Immature natural killer cell (primary cell): ENCODE results near the gene PCK2. TPM values are rescaled to one million over a fixed set of nuclear protein-coding genes. Genes with fewer than 3 reads are reported as not detected.
A peak's percentile ranks its signal among the peaks of the same experiment; 100 is the strongest.

Source experiments
- DNase-seq, 3 donors: peaks; one replicate each; pipeline ENCODE4 v3.0.0; 2022; ENCODE audit warnings: mixed read lengths in 1 of 3
- H3K27ac Mint-ChIP-seq, 6 donors: one replicate each; pipeline ENCODE4 v1.8.0; 2020; ENCODE audit warnings: mixed read lengths in 6 of 6, mild to moderate bottlenecking in 5 of 6, inconsistent platforms in 4 of 6, moderate library complexity in 3 of 6
- H3K27me3 Mint-ChIP-seq, 3 donors: one replicate each; pipeline ENCODE4 v1.8.0; 2020 to 2021; ENCODE audit warnings: low read depth in 3 of 3, mild to moderate bottlenecking in 3 of 3, mixed read lengths in 3 of 3, moderate library complexity in 3 of 3, inconsistent platforms in 1 of 3
- H3K36me3 Mint-ChIP-seq, 3 donors: one replicate each; pipeline ENCODE4 v1.8.0; 2020; ENCODE audit warnings: mixed read lengths in 3 of 3, inconsistent platforms in 2 of 3, mild to moderate bottlenecking in 2 of 3
- H3K4me1 Mint-ChIP-seq, 2 donors: one replicate each; pipeline ENCODE4 v1.8.0; 2020; ENCODE audit warnings: inconsistent platforms in 2 of 2, mild to moderate bottlenecking in 2 of 2, mixed read lengths in 2 of 2, moderate library complexity in 1 of 2
- H3K4me3 Mint-ChIP-seq, 5 donors: one replicate each; pipeline ENCODE4 v1.8.0; 2020; ENCODE audit warnings: mild to moderate bottlenecking in 5 of 5, mixed read lengths in 5 of 5, inconsistent platforms in 3 of 5, moderate library complexity in 3 of 5
- H3K9me3 Mint-ChIP-seq, 6 donors: one replicate each; pipeline ENCODE4 v1.8.0; 2020; ENCODE audit warnings: mild to moderate bottlenecking in 6 of 6, mixed read lengths in 6 of 6, inconsistent platforms in 4 of 6, moderate library complexity in 3 of 6
- polyA plus RNA-seq, 3 donors: library from polyadenylated mRNA; unstranded; fragments of 300-500 nt; fragmentation: Illumina TruSeq; gene quantifications; one replicate each; pipeline ENCODE4 v1.2.3, GENCODE V29; 2021

The PCK2 gene
- polyA plus RNA-seq, 3 donors from 2014 or later: 8.2 to 13.3 (median 12.0) TPM

DNA sequence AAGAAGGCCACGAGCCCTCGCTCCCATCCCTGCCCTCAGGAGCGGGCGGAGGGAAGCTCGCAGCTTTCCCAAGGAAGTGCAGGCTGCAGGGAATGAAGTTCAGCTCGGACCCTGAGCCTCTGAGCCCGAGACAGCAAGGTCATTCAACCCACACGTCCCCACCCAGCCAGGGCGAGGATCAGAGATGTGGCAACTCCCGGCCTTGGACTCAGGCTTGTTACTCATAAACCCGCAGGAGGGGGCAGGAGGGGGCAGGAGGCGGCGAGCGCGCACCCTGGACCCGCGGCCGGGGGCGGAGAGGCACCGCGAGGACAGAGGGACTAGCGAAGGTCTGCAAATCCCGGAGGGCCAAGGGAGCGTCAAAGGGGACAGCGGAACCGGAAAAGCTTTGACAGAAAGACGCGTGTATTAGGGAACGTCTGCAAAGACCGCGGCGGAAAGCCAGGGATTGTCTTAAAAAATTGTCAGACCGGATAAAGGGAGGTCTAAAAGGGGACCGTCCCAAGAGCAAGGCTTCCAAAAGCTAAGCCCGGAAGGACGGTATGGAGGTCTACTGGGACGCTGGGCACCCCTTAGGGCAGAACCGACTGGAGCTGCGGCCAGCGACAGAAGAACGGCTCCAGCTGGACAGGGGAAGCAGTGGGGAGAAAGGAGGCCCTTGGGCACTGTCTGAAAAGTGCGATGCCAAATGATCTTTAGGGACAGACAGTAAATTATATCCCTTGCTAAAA is 19.9 kb downstream of the PCK2 start:
- peak overlapping the region; percentile 96 to 100 (median 98) for H3K4me3 Mint-ChIP-seq
- H3K36me3 Mint-ChIP-seq: peaks cover 10 to 21% (median 12%) of the 10 kb centered on the region in 3 donors
- peak overlapping the region; percentile 97 to 100 (median 98) for H3K27ac Mint-ChIP-seq
- H3K4me1 Mint-ChIP-seq: peaks cover 32 to 40% of the 10 kb centered on the region in 2 donors
- H3K9me3 Mint-ChIP-seq: no peaks in the 10 kb centered on the region
- peak; percentile 85 to 88 (median 87) for DNase-seq
- H3K27me3 Mint-ChIP-seq: peaks cover 8 to 16% (median 12%) of the 10 kb centered on the region in 3 donors

DNA sequence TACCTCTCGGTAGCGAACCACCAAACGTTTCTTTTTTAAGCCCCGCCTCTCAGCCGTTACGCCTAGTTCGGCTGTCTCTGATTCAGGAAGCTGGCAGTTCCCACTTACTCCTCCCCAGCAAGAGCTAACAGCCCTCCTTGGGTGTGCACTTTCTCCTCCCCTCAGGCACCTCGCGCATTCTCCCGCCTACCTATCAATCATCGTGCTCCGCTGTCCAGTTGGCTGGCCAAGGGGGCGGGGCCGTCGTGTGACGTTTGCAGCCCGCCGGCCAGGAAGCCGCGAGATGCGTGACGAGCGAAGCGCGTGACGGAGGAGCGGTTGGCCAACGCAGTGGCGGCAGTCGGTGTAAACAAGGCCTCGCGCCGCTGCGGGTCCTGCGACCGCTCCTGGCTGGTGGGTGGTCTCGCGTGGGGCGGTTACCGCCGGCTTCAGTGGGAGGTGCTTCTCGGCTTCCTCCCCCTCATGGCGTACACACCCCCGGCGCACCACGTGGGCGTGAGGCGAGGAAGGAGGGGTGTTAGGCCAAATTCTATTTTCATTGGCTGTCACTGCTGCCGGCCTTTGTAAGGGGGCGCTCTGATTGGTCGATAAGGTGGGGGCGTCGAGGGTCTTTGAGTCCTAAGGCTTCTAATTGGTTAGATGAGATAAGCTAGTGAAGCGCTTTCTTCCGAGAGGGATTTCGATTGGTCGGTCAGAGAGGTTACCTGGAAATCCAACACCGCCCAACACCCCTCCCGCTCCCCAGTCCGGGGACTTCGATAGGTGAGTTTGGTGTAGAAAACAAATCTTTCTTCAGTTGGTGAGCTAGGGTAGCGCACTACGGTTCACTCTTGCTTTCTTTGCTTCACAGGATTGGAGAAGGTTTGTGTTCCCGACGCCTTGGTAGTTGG is 20.7 kb downstream of the PCK2 start, which contains the start of the genes DCAF11 and NRL:
Gene DCAF11, plus strand, starts transcription at position 246 of the 890 bp plus-strand sequence. CDS start 818 bp downstream, outside the sequence.
Gene NRL, minus strand, starts transcription at position 418 of the 890 bp plus-strand sequence. CDS start 32,101 bp downstream, outside the sequence.
- peak; percentile 100 for DNase-seq
- Mint-ChIP-seq H3K9me3 (no peaks in the 10 kb centered on the region), H3K4me3 (peak within 1 kb of the TSS; percentile 96 to 100 (median 98)), H3K4me1 (peaks cover 30 to 37% of the 10 kb centered on the region in 2 donors), H3K36me3 (peaks cover 18 to 29% (median 18%) of the 10 kb centered on the region in 3 donors), H3K27ac (peak within 1 kb of the TSS; percentile 97 to 100 (median 98)), H3K27me3 (peaks cover 8 to 16% (median 12%) of the 10 kb centered on the region in 3 donors)

DNA sequence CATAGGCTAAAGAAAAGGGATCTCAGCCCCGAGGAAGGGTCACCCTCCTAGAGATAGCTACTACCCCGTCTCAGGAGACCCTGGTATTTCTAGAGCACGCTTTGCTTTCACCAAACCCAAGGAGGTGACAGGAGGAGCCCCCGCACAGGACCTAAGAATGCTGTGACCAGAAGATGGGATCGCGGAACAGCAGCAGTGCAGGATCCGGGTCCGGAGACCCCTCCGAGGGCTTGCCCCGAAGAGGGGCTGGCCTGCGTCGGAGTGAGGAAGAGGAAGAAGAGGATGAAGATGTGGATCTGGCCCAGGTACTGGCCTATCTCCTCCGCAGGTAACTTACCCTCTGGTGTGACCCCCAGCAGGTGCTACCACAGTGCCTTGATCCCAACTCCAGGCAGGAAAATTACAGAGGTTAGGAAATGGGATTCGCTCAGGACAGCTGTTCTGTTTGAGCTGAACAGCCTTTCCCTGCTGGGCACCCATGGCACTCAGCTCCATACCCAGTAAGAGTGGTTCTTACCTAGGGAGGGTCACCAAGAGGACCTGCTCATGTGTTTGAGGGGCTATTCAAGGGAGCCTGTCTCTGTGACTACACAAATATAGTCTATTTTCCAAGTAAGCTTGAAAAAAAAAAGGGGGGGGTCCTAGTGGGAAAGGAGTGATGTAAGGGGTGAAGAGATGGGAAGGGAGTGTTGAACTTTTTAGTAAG is 21.5 kb downstream of the PCK2 start:
- peaks cover 30 to 37% of the 10 kb centered on the region in 2 donors for H3K4me1 Mint-ChIP-seq
- DNase-seq: no peak
- peaks cover 18 to 32% (median 18%) of the 10 kb centered on the region in 3 donors for H3K36me3 Mint-ChIP-seq
- peaks cover 8 to 16% (median 12%) of the 10 kb centered on the region in 3 donors for H3K27me3 Mint-ChIP-seq
- H3K4me3 Mint-ChIP-seq: peak overlapping the region; percentile 96 to 100 (median 98)
- peak overlapping the region; percentile 97 to 100 (median 98) for H3K27ac Mint-ChIP-seq
- H3K9me3 Mint-ChIP-seq: no peaks in the 10 kb centered on the region

DNA sequence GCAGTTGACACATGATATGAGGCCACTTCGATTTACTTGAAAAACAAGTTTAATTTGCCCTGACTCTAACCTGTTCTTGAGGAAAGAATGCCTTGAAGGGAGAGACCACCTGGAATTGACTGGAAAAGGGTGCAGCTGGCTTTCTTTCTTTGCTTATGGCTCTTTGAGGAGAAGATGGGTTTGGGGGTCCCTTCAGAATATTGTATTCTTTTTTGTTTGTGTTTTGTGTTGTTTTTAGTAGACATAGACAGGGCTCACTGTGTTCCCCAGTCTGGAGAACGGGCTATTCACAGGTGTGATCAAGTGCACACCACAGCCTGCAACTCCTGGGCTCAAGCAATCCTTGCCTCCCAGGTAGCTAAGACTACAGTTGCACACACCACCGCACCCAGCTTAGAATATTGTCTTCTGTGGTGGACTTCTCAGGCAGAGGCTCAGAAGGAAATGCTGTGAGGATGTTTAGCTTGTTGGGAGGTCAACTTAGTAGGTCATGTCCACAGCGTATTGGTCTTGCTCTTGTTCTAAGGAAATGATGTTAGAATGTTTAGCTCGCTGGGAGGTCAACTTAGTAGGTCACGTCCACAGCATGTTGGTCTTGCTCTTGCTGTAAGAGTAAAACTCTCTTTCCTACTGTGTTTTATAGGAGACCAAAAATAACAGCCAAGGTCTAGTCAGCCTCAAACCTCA is 22.2 kb downstream of the PCK2 start:
- no peaks in the 10 kb centered on the region for H3K9me3 Mint-ChIP-seq
- H3K4me3 Mint-ChIP-seq: peak overlapping the region; percentile 96 to 100 (median 98)
- H3K27ac Mint-ChIP-seq: peak overlapping the region; percentile 37 to 100 (median 98)
- peaks cover 30 to 37% of the 10 kb centered on the region in 2 donors for H3K4me1 Mint-ChIP-seq
- peaks cover 8 to 16% (median 12%) of the 10 kb centered on the region in 3 donors for H3K27me3 Mint-ChIP-seq
- DNase-seq: no peak
- H3K36me3 Mint-ChIP-seq: peaks cover 18 to 37% (median 18%) of the 10 kb centered on the region in 3 donors

DNA sequence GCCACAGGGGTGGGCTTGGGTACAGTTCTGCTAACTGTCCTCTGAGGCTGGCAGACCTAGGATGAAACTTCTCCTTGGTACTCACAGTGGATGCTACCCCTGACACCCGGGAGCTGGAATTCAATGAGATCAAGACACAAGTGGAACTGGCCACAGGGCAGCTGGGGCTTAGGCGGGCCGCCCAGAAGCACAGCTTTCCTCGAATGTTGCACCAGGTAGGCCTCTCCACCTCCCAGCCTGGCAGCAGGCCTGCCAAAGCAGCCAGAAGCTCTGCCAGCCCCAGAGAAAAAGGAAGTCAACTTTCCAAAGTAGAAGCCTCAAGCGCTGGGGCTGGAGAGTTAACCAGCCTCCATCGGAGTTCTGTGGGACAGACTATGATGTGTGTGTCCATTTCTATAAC is 23.1 kb downstream of the PCK2 start:
- Mint-ChIP-seq H3K36me3 (peaks cover 22 to 42% (median 22%) of the 10 kb centered on the region in 3 donors), H3K27ac (peak overlapping the region in 1 of 6 donors; percentile 32)

DNA sequence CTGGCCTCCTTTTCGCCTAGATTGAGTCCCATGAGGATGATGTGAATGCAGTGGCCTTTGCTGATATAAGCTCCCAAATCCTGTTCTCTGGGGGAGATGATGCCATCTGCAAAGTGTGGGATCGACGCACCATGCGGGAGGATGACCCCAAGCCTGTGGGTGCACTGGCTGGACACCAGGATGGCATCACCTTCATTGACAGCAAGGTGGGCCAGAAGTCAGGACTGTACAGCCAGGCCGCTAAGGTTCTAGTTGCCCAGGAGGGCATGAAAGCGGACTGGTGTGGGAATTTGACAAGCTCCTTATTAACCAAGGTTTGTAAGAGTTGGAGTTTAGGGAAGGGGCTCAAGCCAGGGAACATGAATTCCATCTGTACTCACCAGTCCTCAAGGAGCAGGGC is 25.6 kb downstream of the PCK2 start:
- H3K9me3 Mint-ChIP-seq: no peaks in the 10 kb centered on the region
- H3K27me3 Mint-ChIP-seq: peaks cover 3 to 8% (median 7%) of the 10 kb centered on the region in 3 donors
- no peak for DNase-seq
- peaks cover 22 to 63% (median 27%) of the 10 kb centered on the region in 3 donors for H3K36me3 Mint-ChIP-seq
- H3K4me3 Mint-ChIP-seq: no peak overlapping the region
- H3K27ac Mint-ChIP-seq: no peak overlapping the region
- peaks cover 25 to 37% of the 10 kb centered on the region in 2 donors for H3K4me1 Mint-ChIP-seq

More for the DNA sequence above, 23.1 kb downstream of the PCK2 start:
- Mint-ChIP-seq H3K27me3 (peaks cover 8 to 16% (median 12%) of the 10 kb centered on the region in 3 donors), H3K4me1 (peaks cover 30 to 37% of the 10 kb centered on the region in 2 donors), H3K9me3 (no peaks in the 10 kb centered on the region), H3K4me3 (no peak overlapping the region)
- DNase-seq: no peak

DNA sequence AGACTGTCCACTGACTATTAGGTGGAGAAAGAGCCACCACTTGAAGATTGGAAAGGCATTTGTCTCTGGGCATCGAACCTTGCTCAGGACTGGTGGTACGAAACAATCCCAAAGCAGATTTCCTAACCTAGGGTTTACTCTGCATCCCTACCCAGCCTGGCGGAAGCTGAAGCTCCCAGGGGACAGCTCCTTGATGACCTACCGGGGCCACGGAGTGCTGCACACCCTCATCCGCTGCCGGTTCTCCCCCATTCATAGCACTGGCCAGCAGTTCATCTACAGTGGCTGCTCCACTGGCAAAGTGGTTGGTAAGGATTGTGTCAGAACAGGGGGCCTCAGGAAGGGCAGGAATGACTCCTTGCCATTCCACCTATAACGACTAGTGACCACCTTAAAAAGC is 27.1 kb downstream of the PCK2 start:
- H3K36me3 Mint-ChIP-seq: peaks cover 22 to 62% (median 27%) of the 10 kb centered on the region in 3 donors
- peaks cover 13 to 24% of the 10 kb centered on the region in 2 donors for H3K4me1 Mint-ChIP-seq
- no peak for DNase-seq
- no peaks in the 10 kb centered on the region for H3K9me3 Mint-ChIP-seq
- peak overlapping the region in 1 of 6 donors; percentile 17 for H3K27ac Mint-ChIP-seq
- peaks cover 0 to 1% (median 0%) of the 10 kb centered on the region in 3 donors for H3K27me3 Mint-ChIP-seq
- no peak overlapping the region for H3K4me3 Mint-ChIP-seq

DNA sequence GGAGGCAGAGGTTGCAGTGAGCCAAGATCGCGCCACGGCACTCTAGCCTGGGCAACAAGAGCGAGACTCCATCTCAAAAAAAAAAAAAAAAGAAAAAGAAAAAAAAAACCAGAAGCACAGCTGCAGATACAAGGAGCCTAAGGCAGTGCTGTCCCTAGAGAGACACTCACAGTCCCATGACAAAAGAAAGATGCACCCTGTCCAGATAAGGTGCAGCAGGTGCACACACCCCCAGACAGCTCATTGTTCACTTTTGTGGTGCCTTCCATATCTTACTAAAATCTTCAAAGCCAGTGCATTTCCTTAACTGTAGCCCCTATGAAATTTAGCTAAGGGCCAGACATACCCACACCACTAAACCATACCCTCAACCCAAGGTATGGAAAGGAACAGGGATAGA is 28.3 kb downstream of the PCK2 start:
- H3K9me3 Mint-ChIP-seq: no peaks in the 10 kb centered on the region
- H3K4me1 Mint-ChIP-seq: peaks cover 5 to 13% of the 10 kb centered on the region in 2 donors
- no peak for DNase-seq
- H3K4me3 Mint-ChIP-seq: no peak overlapping the region
- H3K27me3 Mint-ChIP-seq: peaks cover 0 to 1% (median 0%) of the 10 kb centered on the region in 3 donors
- H3K27ac Mint-ChIP-seq: peak overlapping the region in 1 of 6 donors; percentile 57
- peaks cover 17 to 58% (median 24%) of the 10 kb centered on the region in 3 donors for H3K36me3 Mint-ChIP-seq

DNA sequence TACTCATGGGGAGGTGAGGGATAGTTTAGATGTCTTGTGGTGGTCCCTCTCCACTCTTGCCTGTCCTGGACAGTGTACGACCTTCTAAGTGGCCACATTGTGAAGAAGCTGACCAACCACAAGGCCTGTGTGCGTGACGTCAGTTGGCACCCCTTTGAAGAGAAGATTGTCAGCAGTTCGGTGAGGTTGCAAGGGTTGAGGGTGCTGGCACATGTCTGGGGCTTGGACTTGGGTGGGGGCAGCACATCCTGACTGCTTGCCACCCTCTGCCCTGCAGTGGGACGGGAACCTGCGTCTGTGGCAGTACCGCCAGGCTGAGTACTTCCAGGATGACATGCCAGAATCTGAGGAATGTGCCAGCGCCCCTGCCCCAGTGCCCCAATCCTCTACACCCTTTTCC is 28.8 kb downstream of the PCK2 start:
- peaks cover 17 to 55% (median 24%) of the 10 kb centered on the region in 3 donors for H3K36me3 Mint-ChIP-seq

DNA sequence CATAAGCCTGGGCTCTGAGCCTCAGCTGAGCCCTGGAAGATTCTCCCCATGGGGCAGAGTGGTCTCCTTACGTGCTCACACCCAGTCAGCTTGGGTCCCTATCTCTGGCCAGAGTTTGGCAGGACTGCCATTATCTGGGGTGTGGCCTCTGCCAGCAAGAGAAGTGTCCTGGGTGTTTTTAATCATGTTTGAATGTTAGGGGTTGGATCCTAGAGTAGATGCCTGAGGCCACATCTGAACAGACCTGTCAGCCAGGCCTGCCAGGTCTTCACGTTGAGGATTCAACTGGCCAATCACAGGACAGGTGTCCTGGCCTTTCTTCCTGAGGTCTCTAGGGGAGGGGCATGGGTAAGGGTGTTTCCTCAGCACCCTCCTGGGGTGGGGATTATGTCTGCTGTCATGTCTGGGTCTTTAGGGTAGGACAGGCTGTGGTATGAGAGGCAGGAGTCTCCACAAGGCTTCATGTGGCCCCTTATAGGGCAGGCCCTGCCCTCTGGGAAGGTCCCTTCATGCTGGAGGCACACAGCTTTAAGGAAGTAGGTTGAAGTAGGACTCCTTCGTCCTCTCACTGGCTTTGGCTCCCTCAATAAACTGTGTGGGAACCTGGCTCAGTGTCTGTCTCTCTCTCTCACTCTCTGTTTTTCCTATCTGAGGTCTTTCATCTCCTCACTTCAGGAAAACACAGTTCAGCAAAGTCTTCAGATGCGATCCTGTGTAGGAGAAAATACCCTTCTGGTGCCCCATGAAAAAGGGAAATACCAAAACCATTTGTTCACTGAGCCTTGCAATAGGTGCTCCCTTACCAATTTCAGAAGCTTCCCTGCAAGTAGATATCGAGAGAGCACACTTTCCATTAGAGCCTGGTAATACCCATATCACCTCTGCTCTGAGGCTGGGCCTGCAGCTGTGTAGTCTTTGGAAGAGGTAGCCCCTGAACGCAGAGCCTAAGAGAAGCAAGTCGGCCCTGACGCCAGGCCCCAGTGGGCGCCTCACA is 29.6 kb downstream of the PCK2 start:
- H3K27me3 Mint-ChIP-seq: peaks cover 0 to 1% (median 0%) of the 10 kb centered on the region in 3 donors
- H3K4me1 Mint-ChIP-seq: peaks cover 0 to 1% of the 10 kb centered on the region in 2 donors
- H3K27ac Mint-ChIP-seq: peak overlapping the region in 4 of 6 donors; percentile 7 to 73 (median 26)
- H3K36me3 Mint-ChIP-seq: peaks cover 13 to 48% (median 20%) of the 10 kb centered on the region in 3 donors
- H3K9me3 Mint-ChIP-seq: no peaks in the 10 kb centered on the region
- H3K4me3 Mint-ChIP-seq: no peak overlapping the region
- no peak for DNase-seq

More for the DNA sequence above, 28.8 kb downstream of the PCK2 start:
- H3K9me3 Mint-ChIP-seq: no peaks in the 10 kb centered on the region
- H3K4me3 Mint-ChIP-seq: no peak overlapping the region
- no peak for DNase-seq
- H3K4me1 Mint-ChIP-seq: peaks cover 2 to 9% of the 10 kb centered on the region in 2 donors
- peaks cover 0 to 1% (median 0%) of the 10 kb centered on the region in 3 donors for H3K27me3 Mint-ChIP-seq
- H3K27ac Mint-ChIP-seq: peak overlapping the region in 1 of 6 donors; percentile 57

DNA sequence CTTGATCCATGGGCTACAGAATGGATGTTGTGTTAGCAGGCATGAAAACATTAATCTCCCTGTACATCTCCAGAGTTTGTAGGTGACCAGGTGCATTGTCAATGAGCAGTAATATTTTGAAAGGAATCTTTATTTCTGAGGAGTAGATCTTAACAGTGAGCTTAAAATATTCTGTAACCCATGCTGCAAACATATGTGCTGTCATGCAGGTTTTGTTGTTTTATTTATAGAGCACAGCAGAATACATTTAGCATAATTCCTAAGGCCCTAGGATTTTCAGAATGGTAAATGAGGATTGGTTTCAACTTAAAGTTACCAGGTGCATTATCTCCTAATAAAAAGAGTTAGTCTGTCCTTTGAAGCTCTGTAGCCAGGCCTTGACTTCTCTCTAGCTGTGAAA is 32.8 kb downstream of the PCK2 start:
- H3K27ac Mint-ChIP-seq: peak overlapping the region in 2 of 6 donors; percentile 19 to 24
- H3K36me3 Mint-ChIP-seq: peaks cover 0 to 25% (median 6%) of the 10 kb centered on the region in 3 donors
- no peaks in the 10 kb centered on the region for H3K4me1 Mint-ChIP-seq
- no peaks in the 10 kb centered on the region for H3K9me3 Mint-ChIP-seq
- H3K27me3 Mint-ChIP-seq: peaks cover 0 to 3% (median 0%) of the 10 kb centered on the region in 3 donors
- no peak overlapping the region for H3K4me3 Mint-ChIP-seq
- no peak for DNase-seq
